HG03108 (cell line): ENCODE results near the gene FAM53C.
"Not testable (repeated sequence)": the region's sequence is repeated elsewhere in the genome, so short reads cannot be mapped to it uniquely, and the experiment has no call there.

Source experiments
- ATAC-seq: cut with Tn5 transposase; IDR thresholded peaks from one replicate; pipeline ENCODE4 v1.9.1; 2021; ENCODE audit warnings: moderate library complexity; ENCODE audit not compliant: unreplicated experiment

FAM53C gene

GRCh38 chr5:138389911-138390310 is 51.8 kb downstream of the FAM53C start:
- not testable (repeated sequence) for ATAC-seq

GRCh38 chr5:138391859-138392386 is 53.9 kb downstream of the FAM53C start:
- no peak for ATAC-seq
